ENCODE data around the gene CNTNAP2.
"Not testable (repeated sequence)": the region's sequence is repeated elsewhere in the genome, so short reads cannot be mapped to it uniquely, and the experiment has no call there.

The CNTNAP2 gene

GRCh38 chr7:147650991-147651390 lies 1534.4 kb downstream of the CNTNAP2 start:
- DNase-seq (ENCODE audit: low read depth), result no peak

- no peak for DNase-seq (ENCODE audit: low read depth)
Measured at GRCh38 chr7:147651601-147652000, 1535.0 kb downstream of the CNTNAP2 start.

- DNase-seq (ENCODE audit: low read depth), result no peak
Measured at GRCh38 chr7:147653456-147653855, 1536.9 kb downstream of the CNTNAP2 start.

- no peak for DNase-seq (ENCODE audit: low read depth)
Measured at GRCh38 chr7:147658392-147658967, 1541.9 kb downstream of the CNTNAP2 start.

- DNase-seq (ENCODE audit: low read depth), result no peak
Measured at GRCh38 chr7:147659036-147659995, 1542.7 kb downstream of the CNTNAP2 start.

DNA sequence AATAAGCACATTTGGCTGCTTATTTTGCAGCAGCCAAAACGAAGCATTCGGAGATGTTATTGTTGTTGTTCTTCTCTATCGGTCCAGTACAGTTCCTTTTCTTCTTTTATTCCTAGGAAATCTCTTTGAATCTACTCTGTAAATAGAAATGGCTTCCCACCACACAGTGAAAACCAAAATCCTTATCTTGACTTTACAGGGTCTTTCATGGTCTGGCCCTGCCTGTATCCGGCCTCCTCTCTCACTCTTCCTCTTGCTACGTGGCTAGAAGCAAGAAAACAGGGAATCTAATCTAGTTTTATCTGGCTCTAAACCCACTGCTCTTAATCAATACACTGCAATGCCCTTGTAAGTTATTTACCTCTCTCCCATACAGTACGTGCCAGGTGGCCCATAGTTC lies 1547.9 kb downstream of the CNTNAP2 start:
- no peak for DNase-seq (ENCODE audit: low read depth)

DNA sequence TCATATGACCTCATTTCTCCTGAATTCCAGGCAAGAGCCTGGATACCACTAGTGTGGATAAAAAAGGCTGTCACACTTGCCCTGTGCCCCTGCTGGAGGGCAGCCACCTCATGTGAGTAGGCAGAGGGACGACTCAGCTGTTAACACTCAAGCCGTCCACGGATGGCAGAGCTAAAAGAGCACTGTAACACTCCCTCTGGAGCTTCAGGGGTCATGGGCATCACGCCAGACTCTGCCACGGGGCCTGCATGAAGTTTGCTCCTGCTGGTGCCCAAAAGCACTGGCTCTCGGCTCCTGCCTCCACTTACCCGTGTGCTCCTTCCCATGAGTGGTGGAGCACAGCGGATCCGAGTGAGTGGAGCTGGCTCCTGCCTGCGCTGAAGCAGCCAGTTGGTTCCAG lies 1554.2 kb downstream of the CNTNAP2 start:
- DNase-seq (ENCODE audit: low read depth), result no peak

DNA sequence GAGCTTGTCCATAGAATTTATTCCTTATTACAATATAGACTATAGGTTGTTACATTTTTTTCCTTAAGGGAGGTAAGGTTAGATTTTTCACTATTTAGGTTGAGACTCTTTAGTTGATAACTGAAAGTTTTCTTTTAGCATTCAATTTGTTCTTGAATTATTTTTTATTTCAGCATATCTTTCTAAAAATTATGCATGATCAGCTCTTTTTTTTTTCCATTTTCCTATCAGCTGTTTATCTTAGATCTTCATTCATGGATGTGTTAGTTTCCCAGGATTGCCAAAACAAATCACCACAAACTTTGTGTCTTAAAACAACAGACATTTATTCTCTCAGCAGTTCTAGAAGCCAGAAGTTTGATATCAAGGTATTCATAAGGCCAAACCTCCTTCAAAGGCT lies 1558.1 kb downstream of the CNTNAP2 start:
- DNase-seq (ENCODE audit: low read depth), result no peak

- no peak for DNase-seq (ENCODE audit: low read depth)
Measured at GRCh38 chr7:147678943-147679342, 1562.3 kb downstream of the CNTNAP2 start.

DNA sequence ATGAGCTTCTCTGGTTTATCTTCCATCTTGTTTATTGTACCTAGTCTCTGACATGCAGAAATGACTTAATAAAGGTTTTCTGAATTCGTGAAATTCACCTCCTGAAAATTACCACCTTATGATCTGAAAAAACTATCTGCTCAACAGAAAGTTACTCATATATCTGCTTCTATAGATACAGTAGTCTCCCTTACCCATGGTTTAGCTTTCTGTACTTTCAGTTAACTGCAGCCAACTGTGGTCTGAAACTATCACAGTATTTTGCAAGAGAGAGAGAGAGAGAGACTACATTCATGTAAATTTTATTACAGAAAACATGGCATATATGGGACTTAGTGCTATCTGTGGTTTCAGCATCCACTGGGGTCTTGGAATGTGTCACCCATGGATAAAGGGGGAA lies 1564.9 kb downstream of the CNTNAP2 start:
- DNase-seq (ENCODE audit: low read depth), result no peak

- no peak for DNase-seq (ENCODE audit: low read depth)
Measured at GRCh38 chr7:147700702-147701101, 1584.1 kb downstream of the CNTNAP2 start.

- DNase-seq (ENCODE audit: low read depth), result no peak
Measured at GRCh38 chr7:147707926-147708325, 1591.3 kb downstream of the CNTNAP2 start.

DNA sequence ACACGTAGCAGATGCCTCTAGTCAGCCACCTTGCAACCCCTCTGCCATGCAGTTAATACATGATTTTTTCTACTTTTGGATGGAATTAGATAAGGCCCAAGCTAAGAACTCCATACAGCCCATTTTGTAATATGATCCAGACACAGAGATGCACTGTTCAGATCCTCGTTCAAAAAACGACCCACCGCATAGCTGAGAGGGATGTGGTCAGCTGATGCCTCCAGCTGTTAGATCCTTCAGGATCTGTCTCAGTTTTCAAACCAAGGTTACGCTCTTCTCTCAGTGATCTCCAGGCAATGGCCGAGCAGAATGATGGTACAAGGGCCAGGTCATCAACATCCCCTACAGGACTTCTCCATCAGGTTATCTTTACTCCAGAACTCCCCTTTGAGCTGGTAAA lies 1592.3 kb downstream of the CNTNAP2 start:
- DNase-seq (ENCODE audit: low read depth), result no peak

DNA sequence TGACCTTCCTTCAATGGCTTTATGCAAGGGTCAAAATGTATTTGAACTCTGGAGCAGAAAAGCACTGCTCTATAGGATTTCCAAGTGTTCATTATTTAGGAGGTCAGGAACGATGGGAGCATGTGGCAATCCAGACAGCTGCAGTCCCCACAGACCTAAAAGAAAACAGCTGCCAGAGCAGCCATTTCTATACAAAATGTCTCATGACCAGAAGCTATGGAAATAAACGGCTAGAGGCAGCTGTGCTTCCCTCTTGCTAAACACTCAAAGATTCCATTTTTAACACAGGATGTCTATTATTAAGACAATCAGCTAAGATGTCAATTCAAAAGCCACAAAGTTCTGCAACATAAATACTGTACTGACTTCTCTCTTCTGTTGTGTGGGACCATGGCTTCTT lies 1594.8 kb downstream of the CNTNAP2 start:
- no peak for DNase-seq (ENCODE audit: low read depth)

DNA sequence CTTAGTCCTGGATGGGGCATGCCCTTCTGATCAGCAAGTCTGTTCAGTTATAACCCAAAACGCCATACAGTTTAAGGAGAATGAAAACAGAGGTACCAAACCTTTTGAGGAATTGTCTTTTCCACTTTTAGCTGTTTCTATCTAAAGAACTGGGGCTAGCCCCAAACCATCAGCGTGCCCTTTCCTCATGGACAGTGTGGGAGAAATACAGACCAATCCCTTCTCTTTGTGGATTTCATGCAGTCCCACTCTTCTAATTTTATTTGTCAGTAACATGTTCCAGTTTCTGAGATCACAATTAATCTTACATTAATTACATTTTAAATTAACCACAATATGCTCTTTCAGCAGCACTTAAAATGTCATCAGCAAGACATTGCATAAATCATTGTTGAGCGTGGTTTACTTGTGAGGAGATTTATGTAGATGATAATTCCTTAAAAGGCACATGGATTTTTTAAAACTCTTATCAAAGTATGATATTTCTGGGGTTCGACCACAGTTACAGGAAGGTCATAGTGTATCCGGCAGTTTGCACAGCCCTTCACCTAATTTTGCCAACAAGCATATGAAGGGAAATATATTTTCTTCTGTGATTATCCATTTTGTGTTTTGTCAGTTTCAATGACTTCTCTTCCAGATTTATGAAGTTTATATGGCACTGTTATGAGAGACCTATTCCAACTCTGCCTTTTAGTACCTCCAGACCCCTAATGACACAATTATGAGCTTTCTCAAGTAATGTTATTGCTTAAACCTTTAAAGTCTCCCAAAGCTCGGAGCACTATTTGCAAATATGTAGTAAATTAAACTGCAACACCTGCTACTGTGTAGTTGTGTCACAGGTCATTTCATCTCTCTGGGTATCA lies 1605.6 kb downstream of the CNTNAP2 start:
- DNase-seq (ENCODE audit: low read depth), result no peak

GRCh38 chr7:147723536-147723935 lies 1606.9 kb downstream of the CNTNAP2 start:
- no peak for DNase-seq (ENCODE audit: low read depth)

GRCh38 chr7:147731311-147731710 lies 1614.7 kb downstream of the CNTNAP2 start:
- no peak for DNase-seq (ENCODE audit: low read depth)

GRCh38 chr7:147737559-147738214 lies 1621.1 kb downstream of the CNTNAP2 start:
- not testable (repeated sequence) for DNase-seq (ENCODE audit: low read depth)

DNA sequence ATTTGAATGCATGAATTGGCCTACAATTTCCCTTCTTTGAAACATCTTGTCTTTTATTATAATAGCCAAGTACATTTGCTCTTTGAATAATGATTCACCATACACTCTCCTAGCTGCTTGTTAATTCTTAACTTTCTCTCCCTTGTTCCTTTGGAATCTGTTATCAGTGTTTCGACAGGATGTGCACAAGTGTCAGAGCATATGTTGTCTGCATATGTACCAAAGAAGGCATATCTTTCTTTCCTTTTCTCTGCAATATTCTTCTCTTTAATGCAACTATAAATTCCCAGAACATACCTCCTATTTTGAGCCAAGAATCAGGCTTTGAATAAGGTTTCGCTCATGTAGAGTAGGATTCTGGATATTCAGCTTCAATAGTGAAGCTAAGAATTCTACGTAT lies 1625.7 kb downstream of the CNTNAP2 start:
- no peak for DNase-seq (ENCODE audit: low read depth)

- no peak for DNase-seq (ENCODE audit: low read depth)
Measured at GRCh38 chr7:147756300-147756699, 1639.7 kb downstream of the CNTNAP2 start.

- DNase-seq (ENCODE audit: low read depth), result no peak
Measured at GRCh38 chr7:147759327-147759943, 1642.8 kb downstream of the CNTNAP2 start.

DNA sequence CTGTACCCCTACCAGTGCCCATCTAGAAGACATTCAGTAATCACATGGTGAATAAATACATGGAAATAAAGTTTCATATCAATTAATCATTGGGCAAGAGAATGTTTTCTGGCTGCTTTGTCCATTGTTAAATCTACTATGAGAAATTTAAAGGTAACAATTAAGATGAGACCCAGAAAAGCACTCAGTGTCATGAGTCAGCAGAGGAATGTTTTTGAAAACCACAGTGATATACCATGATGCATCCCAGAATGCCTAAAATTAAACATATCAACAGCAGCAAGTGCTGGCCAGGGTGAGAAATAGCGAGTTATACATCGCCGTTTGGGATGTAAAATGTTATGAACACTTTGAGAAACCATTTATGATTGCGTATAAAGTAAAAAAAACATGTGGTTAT lies 1648.7 kb downstream of the CNTNAP2 start:
- no peak for DNase-seq (ENCODE audit: low read depth)

Measured in iris pigment epithelial cell (primary cell).